Neutrophil (primary cell): Measurements from ENCODE around the gene TSPAN11.

Source experiments
- H3K27ac ChIP-seq: fragments of 200-600 bp; sonication (generic); 2 replicates; pipeline ENCODE4 v1.5.1; 2016; ENCODE audit warnings: mild to moderate bottlenecking, moderate library complexity
- H3K27me3 ChIP-seq: fragments of 200-600 bp; sonication (generic); 2 replicates; pipeline ENCODE4 v1.6.0; 2016; ENCODE audit warnings: mild to moderate bottlenecking
- H3K36me3 ChIP-seq: fragments of 200-600 bp; sonication (generic); 2 replicates; pipeline ENCODE4 v1.5.1; 2017
- H3K4me1 ChIP-seq, 2 experiments: fragments of 200-600 bp in 1 of 2; sonication (generic) in 1 of 2; 1 replicate in 1 of 2; 2 replicates in 1 of 2; pipeline versions ENCODE4 v1.5.1 to v1.6.1; 2013 to 2016; ENCODE audit warnings: low read depth in 1 of 2, low read length in 1 of 2, mild to moderate bottlenecking in 1 of 2, moderate library complexity in 1 of 2; ENCODE audit not compliant: control insufficient read depth in 1 of 2, insufficient read depth in 1 of 2
- H3K4me3 ChIP-seq, 2 experiments: fragments of 200-600 bp in 1 of 2; sonication (generic) in 1 of 2; 1 replicate in 1 of 2; 2 replicates in 1 of 2; pipeline ENCODE4 v1.5.1; 2013 to 2016; ENCODE audit warnings: low read depth in 1 of 2, low read length in 1 of 2, mild to moderate bottlenecking in 1 of 2, moderate library complexity in 1 of 2
- H3K9me3 ChIP-seq: fragments of 200-600 bp; sonication (generic); 2 replicates; pipeline ENCODE4 v1.5.1; 2016
- CTCF ChIP-seq: fragments of 200-600 bp; sonication (generic); IDR thresholded peaks from 2 replicates; pipeline ENCODE4 v1.5.1; 2016; ENCODE audit warnings: antibody characterized with exemption

Gene TSPAN11

GRCh38 chr12:30970559-30971197 is 44.1 kb downstream of the TSPAN11 start:
- Histone ChIP-seq H3K27ac (no peak overlapping the region), H3K9me3 (no peaks in the 10 kb centered on the region), H3K36me3 (no peaks in the 10 kb centered on the region), H3K4me1 (no peaks in the 10 kb centered on the region), H3K27me3 (peaks cover 14% of the 10 kb centered on the region), H3K4me3 (no peak overlapping the region)
- TF ChIP-seq CTCF: no peak

- TF ChIP-seq CTCF: no peak
- peaks cover 14% of the 10 kb centered on the region for H3K27me3 ChIP-seq
Measured at GRCh38 chr12:30972035-30972434, 45.5 kb downstream of the TSPAN11 start.

GRCh38 chr12:30973175-30973574 is 46.6 kb downstream of the TSPAN11 start:
- H3K27me3 ChIP-seq: peaks cover 14% of the 10 kb centered on the region
- TF ChIP-seq CTCF: no peak
- H3K9me3 ChIP-seq: no peaks in the 10 kb centered on the region
- no peaks in the 10 kb centered on the region for H3K36me3 ChIP-seq
- H3K4me1 ChIP-seq: no peaks in the 10 kb centered on the region
- H3K27ac ChIP-seq: no peak overlapping the region
- no peak overlapping the region for H3K4me3 ChIP-seq

More at GRCh38 chr12:30972035-30972434, 45.5 kb downstream of the TSPAN11 start:
- Histone ChIP-seq H3K4me1 (no peaks in the 10 kb centered on the region), H3K9me3 (no peaks in the 10 kb centered on the region), H3K27ac (no peak overlapping the region), H3K4me3 (no peak overlapping the region), H3K36me3 (no peaks in the 10 kb centered on the region)

GRCh38 chr12:30973830-30974229 is 47.3 kb downstream of the TSPAN11 start:
- H3K4me1 ChIP-seq: no peaks in the 10 kb centered on the region
- no peaks in the 10 kb centered on the region for H3K9me3 ChIP-seq
- no peaks in the 10 kb centered on the region for H3K36me3 ChIP-seq
- H3K27ac ChIP-seq: no peak overlapping the region
- H3K27me3 ChIP-seq: peaks cover 14% of the 10 kb centered on the region
- TF ChIP-seq CTCF: no peak
- H3K4me3 ChIP-seq: no peak overlapping the region

GRCh38 chr12:30974746-30975500 is 48.4 kb downstream of the TSPAN11 start:
- Histone ChIP-seq H3K4me1 (no peaks in the 10 kb centered on the region), H3K27me3 (peaks cover 14% of the 10 kb centered on the region), H3K4me3 (no peak overlapping the region), H3K36me3 (no peaks in the 10 kb centered on the region), H3K9me3 (no peaks in the 10 kb centered on the region), H3K27ac (no peak overlapping the region)
- TF ChIP-seq CTCF: no peak
